Measurements from ENCODE around the gene ARMH4. TPM values are rescaled to one million over a fixed set of nuclear protein-coding genes. Genes with fewer than 3 reads are reported as not detected.

Gene ARMH4
- total RNA-seq, 1 experiment from 2014 or later: 0.07 TPM

DNA sequence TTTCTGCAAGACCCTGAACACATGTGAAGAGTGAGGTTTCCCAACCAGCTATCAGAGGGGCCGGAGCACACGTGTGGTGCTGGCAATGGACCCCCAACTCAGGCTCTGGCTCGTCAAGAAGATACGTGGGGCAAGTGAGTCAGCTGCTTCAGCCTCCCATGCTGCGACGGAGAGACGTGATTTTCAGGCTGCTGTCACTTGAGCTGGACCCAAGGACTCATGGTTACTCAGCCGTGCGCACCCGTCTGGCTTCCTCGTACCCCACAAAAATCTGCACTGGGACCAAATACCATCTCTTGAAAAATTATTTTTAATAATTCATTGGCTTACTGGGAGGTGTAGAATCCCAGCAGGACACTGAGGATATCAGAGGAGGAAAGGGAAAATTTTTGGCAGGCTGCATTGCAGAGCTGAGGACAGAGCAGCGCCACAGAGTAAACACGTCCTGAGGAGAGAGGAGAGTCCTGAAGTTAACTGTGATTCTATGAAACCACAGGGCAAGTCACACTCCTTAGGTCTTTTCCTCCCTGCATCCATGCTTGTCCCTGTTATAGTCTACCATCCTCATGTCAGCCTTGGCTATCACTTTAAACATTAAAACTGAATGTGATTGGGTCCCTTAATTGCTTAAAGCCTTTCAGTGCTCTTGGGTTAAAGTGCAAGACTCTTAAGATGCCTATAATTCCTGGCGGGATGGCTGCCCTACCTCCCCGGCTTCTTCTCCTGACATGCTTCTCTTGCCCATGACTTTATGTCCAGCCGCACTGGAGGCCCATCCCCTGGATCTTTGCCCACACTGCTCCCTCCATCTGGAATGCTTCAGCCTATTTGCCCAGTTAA lies 190.8 kb downstream of the ARMH4 start:
- Histone ChIP-seq H3K4me1 (peaks cover 3% of the 10 kb centered on the region), H3K27me3 (replicated peaks; ENCODE audit: control insufficient read depth, insufficient read depth, low read length) (no peaks in the 10 kb centered on the region), H3K9me3 (no peaks in the 10 kb centered on the region), H3K4me3 (ENCODE audit: low read depth, low read length) (no peak overlapping the region), H3K36me3 (ENCODE audit: control insufficient read depth, insufficient read depth, low read length) (no peaks in the 10 kb centered on the region)
- DNase-seq: no peak
- no peak overlapping the region for H3K4me3 Mint-ChIP-seq (ENCODE audit: unreplicated experiment)
- TF ChIP-seq, protein P1, sequence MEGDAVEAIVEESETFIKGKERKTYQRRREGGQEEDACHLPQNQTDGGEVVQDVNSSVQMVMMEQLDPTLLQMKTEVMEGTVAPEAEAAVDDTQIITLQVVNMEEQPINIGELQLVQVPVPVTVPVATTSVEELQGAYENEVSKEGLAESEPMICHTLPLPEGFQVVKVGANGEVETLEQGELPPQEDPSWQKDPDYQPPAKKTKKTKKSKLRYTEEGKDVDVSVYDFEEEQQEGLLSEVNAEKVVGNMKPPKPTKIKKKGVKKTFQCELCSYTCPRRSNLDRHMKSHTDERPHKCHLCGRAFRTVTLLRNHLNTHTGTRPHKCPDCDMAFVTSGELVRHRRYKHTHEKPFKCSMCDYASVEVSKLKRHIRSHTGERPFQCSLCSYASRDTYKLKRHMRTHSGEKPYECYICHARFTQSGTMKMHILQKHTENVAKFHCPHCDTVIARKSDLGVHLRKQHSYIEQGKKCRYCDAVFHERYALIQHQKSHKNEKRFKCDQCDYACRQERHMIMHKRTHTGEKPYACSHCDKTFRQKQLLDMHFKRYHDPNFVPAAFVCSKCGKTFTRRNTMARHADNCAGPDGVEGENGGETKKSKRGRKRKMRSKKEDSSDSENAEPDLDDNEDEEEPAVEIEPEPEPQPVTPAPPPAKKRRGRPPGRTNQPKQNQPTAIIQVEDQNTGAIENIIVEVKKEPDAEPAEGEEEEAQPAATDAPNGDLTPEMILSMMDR (IDR thresholded peaks at IDR 0.05; ENCODE audit: insufficient read depth in 1 of 2, low read depth in 1 of 2, low read length in 1 of 2, severe bottlenecking in 1 of 2, unreplicated experiment in 1 of 2): no peak
- no peaks in the 10 kb centered on the region for H3K36me3 Mint-ChIP-seq (ENCODE audit: insufficient read depth, unreplicated experiment)
- ChIA-PET CTCF (no interaction called here), POLR2A (no interaction called here)
- peaks cover 8% of the 10 kb centered on the region for H3K4me1 Mint-ChIP-seq (ENCODE audit: low read depth, unreplicated experiment)
- BruUV-seq (replicated peaks): no TSS peak
- no peaks in the 10 kb centered on the region for H3K9me3 Mint-ChIP-seq (ENCODE audit: unreplicated experiment)
- no peaks in the 10 kb centered on the region for H3K27me3 Mint-ChIP-seq (ENCODE audit: insufficient read depth, unreplicated experiment)
- intact Hi-C loops (cut with micrococcal nuclease; ENCODE audit: unreplicated experiment): no loop called here
- no peak overlapping the region for H3K27ac Mint-ChIP-seq (ENCODE audit: unreplicated experiment)

DNA sequence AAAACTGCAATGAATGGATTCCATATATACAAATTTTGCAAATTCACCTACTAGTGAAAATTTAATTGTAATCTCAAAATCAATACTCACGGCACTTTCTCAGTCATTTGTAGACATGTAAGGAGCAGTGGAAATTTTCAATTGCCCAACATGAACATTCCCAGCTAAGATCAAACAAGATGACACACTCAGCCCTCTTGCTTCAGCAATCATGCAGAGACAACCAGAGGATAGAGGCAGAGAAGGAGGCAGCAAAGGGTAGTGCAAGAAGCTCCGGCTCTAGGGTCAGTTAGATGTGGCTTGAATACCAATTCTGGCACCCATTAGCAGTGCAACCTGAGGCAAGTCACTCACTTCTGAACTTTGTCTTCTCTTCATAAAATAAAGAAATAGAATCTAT lies 194.6 kb downstream of the ARMH4 start:
- CTCF ChIA-PET: no interaction called here
- no TSS peak for BruUV-seq (replicated peaks)
- POLR2A ChIA-PET: no interaction called here

More for the DNA sequence above, 194.6 kb downstream of the ARMH4 start:
- Mint-ChIP-seq H3K27ac (ENCODE audit: unreplicated experiment) (no peak overlapping the region), H3K9me3 (ENCODE audit: unreplicated experiment) (no peaks in the 10 kb centered on the region), H3K4me1 (ENCODE audit: low read depth, unreplicated experiment) (peaks cover 8% of the 10 kb centered on the region), H3K27me3 (ENCODE audit: insufficient read depth, unreplicated experiment) (peaks cover 5% of the 10 kb centered on the region), H3K36me3 (ENCODE audit: insufficient read depth, unreplicated experiment) (no peaks in the 10 kb centered on the region), H3K4me3 (ENCODE audit: unreplicated experiment) (no peak overlapping the region)
- H3K4me1 ChIP-seq: no peaks in the 10 kb centered on the region; the same call in 1 of the 2 replicates
- H3K36me3 ChIP-seq (ENCODE audit: control insufficient read depth, insufficient read depth, low read length): no peaks in the 10 kb centered on the region
- TF ChIP-seq, protein P1 (IDR thresholded peaks at IDR 0.05; ENCODE audit: insufficient read depth in 1 of 2, low read depth in 1 of 2, low read length in 1 of 2, severe bottlenecking in 1 of 2, unreplicated experiment in 1 of 2): no peak
- no peaks in the 10 kb centered on the region for H3K27me3 ChIP-seq (replicated peaks; ENCODE audit: control insufficient read depth, insufficient read depth, low read length)
- no peaks in the 10 kb centered on the region for H3K9me3 ChIP-seq
- intact Hi-C loops (cut with micrococcal nuclease; ENCODE audit: unreplicated experiment): no loop called here
- DNase-seq: no peak
- H3K4me3 ChIP-seq (ENCODE audit: low read depth, low read length): no peak overlapping the region

Other genes with a start within 250 kb of the ARMH4 start
- 49.0 and 50.1 TPM in 2 replicates for gene ACTR10, start 47.9 kb upstream of the ARMH4 start, total RNA-seq (2022)
- 334 and 352 TPM in 2 replicates for gene PSMA3, start 92.6 kb upstream of the ARMH4 start, total RNA-seq (2022)
- 30.7 and 31.5 TPM in 2 replicates for gene ARID4A, start 146.3 kb upstream of the ARMH4 start, total RNA-seq (2022)
- 1.2 and 1.7 TPM in 2 replicates for gene TOMM20L, start 243.7 kb upstream of the ARMH4 start, total RNA-seq (2022)

Measured in Caco-2 (cell line).